WERI-Rb-1 (cell line): ENCODE data around the gene HOXD12.

Experiments used
- DNase-seq: peaks from one replicate; pipeline ENCODE4 v3.0.0-alpha.2; 2020
- H3K27ac ChIP-seq: fragments of 250-450 bp; sonication (Bioruptor Pico); 2 replicates; pipeline ENCODE4 v1.5.1; 2020; ENCODE audit warnings: mild to moderate bottlenecking, moderate library complexity
- H3K27me3 ChIP-seq: fragments of 250-450 bp; sonication (Bioruptor Pico); 2 replicates; pipeline ENCODE4 v1.5.1; 2021; ENCODE audit warnings: mild to moderate bottlenecking, low read depth, moderate library complexity; ENCODE audit not compliant: insufficient read depth, severe bottlenecking
- H3K36me3 ChIP-seq: fragments of 250-450 bp; sonication (Bioruptor Pico); 2 replicates; pipeline ENCODE4 v1.5.1; 2020; ENCODE audit warnings: mild to moderate bottlenecking, moderate library complexity
- H3K4me3 ChIP-seq: 2 replicates; pipeline ENCODE4 v1.5.1; 2011; ENCODE audit warnings: low read depth, mild to moderate bottlenecking, control low read depth, low read length
- H3K9me3 ChIP-seq: fragments of 250-450 bp; sonication (Bioruptor Pico); 2 replicates; pipeline ENCODE4 v1.5.1; 2021; ENCODE audit warnings: mild to moderate bottlenecking, moderate library complexity; ENCODE audit not compliant: severe bottlenecking
- CTCF ChIP-seq: IDR thresholded peaks from 2 replicates; pipeline ENCODE4 v1.5.1; 2011; ENCODE audit warnings: low read depth, mild to moderate bottlenecking, control low read depth, inconsistent platforms, low read length

The HOXD12 gene

DNA sequence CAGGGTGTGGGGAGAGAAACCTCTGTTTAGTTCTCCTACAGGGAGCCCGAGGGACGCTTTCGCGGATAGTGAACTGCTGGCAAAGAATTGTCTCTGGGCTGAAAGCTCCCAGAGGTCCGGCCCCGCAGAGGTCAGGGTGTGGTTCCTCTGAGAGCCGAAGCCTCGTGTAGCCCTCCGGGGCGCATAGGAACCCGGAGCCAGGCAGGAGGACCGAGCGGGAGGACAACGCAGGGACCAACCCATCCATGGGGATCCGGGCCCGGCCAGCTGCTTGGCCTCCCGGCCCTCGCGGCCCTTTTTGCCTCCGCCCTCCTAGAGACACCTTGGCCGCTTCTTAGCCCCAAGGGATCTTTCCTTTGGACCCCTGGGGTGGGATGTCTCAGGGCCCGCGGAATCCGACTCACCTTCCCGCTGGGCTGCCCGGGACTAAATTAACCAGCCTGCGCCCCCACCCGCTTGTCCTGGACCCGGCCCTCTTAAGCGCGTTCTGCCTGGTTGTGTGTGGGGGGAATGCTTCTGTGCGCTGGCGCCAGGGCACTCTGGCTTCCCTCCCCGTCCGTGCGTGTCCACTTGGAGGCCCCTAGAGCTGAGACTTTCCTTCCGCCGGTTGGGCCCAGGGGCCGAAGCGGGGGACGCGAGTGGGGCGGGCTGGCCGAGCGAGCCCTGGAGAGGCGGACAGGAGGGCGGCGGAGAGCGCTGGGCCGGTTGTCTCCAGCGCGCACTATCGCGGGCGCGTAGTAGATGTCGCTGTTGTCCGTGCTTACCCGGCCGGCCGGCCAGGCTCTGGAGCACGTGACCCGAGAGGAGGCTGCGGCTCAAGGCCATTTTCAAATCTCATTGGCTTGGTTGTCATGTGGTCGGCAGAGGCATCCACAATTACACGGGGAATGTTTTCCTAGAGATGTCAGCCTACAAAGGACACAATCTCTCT, 16.6 kb downstream of the HOXD12 start, which contains the start of gene HOXD10:
TSS of gene HOXD10 (plus strand) at position 896 of the 931 bp plus-strand sequence. CDS start 56 bp downstream, outside the sequence.
- no peak within 1 kb of the TSS for H3K4me3 ChIP-seq
- H3K9me3 ChIP-seq, result peaks cover 13% of the 10 kb centered on the region
- peak; percentile 54 for DNase-seq
- H3K36me3 ChIP-seq, result no peaks in the 10 kb centered on the region
- H3K27me3 ChIP-seq, result peaks cover 98% of the 10 kb centered on the region
- no peak within 1 kb of the TSS for H3K27ac ChIP-seq
- peak; percentile 41 for TF ChIP-seq CTCF

- TF ChIP-seq CTCF, result no peak
- peaks cover 98% of the 10 kb centered on the region for H3K27me3 ChIP-seq
Observed at GRCh38 chr2:176117162-176117822, 17.7 kb downstream of the HOXD12 start.

GRCh38 chr2:176117823-176118371, 18.3 kb downstream of the HOXD12 start:
- Histone ChIP-seq H3K36me3 (no peaks in the 10 kb centered on the region), H3K27me3 (peaks cover 98% of the 10 kb centered on the region), H3K27ac (no peak overlapping the region), H3K4me3 (no peak overlapping the region), H3K9me3 (peaks cover 21% of the 10 kb centered on the region)
- DNase-seq, result no peak
- TF ChIP-seq CTCF, result no peak

More at GRCh38 chr2:176117162-176117822, 17.7 kb downstream of the HOXD12 start:
- Histone ChIP-seq H3K36me3 (no peaks in the 10 kb centered on the region), H3K27ac (no peak overlapping the region), H3K9me3 (peaks cover 21% of the 10 kb centered on the region), H3K4me3 (no peak overlapping the region)
- no peak for DNase-seq

DNA sequence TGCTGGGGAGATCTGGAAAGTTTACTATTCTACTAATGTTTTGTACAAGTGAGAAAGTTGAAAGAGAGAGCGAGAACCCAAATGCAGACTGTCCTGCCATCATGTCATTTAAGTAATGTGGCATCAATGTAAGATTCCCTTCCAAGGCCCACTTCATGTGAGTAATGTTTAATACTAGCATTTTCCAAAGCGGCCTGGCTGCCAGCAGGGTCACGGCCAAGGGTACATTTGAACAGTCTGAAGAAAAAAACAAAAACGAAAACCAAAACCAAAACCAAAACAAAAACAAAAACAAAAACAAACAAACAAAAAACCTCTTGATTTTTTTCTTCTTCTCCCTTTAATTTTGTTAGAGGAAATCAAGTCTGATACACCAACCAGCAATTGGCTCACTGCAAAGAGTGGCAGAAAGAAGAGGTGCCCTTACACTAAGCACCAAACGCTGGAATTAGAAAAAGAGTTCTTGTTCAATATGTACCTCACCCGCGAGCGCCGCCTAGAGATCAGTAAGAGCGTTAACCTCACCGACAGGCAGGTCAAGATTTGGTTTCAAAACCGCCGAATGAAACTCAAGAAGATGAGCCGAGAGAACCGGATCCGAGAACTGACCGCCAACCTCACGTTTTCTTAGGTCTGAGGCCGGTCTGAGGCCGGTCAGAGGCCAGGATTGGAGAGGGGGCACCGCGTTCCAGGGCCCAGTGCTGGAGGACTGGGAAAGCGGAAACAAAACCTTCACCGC, 19.2 kb downstream of the HOXD12 start:
- H3K27ac ChIP-seq, result no peak overlapping the region
- DNase-seq, result peak; percentile 49
- peak; percentile 66 for TF ChIP-seq CTCF
- H3K36me3 ChIP-seq, result no peaks in the 10 kb centered on the region
- peaks cover 98% of the 10 kb centered on the region for H3K27me3 ChIP-seq
- H3K9me3 ChIP-seq, result peaks cover 21% of the 10 kb centered on the region
- H3K4me3 ChIP-seq, result no peak overlapping the region

- TF ChIP-seq CTCF, result no peak
- Histone ChIP-seq H3K9me3 (peaks cover 21% of the 10 kb centered on the region), H3K36me3 (no peaks in the 10 kb centered on the region), H3K27ac (no peak overlapping the region), H3K27me3 (peaks cover 98% of the 10 kb centered on the region), H3K4me3 (no peak overlapping the region)
- no peak for DNase-seq
Observed at GRCh38 chr2:176120364-176121189, 21.0 kb downstream of the HOXD12 start.
